Rectal smooth muscle tissue (tissue), 1 donor: ENCODE data around the gene DGKD.

Experiments used
- H3K27ac ChIP-seq: one replicate; pipeline ENCODE4 v1.7.0; 2013; ENCODE audit warnings: low read depth, low read length, inconsistent platforms
- H3K27me3 ChIP-seq: one replicate; pipeline ENCODE4 v1.7.0; 2013; ENCODE audit warnings: low read length; ENCODE audit not compliant: control insufficient read depth, insufficient read depth
- H3K36me3 ChIP-seq: one replicate; pipeline ENCODE4 v1.7.0; 2013; ENCODE audit warnings: low read length; ENCODE audit not compliant: control insufficient read depth, insufficient read depth
- H3K4me1 ChIP-seq: one replicate; pipeline ENCODE4 v1.7.0; 2013; ENCODE audit warnings: low read length; ENCODE audit not compliant: control insufficient read depth, insufficient read depth
- H3K4me3 ChIP-seq: one replicate; pipeline ENCODE4 v1.7.0; 2013; ENCODE audit warnings: low read length
- H3K9ac ChIP-seq: one replicate; pipeline ENCODE4 v1.7.0; 2013; ENCODE audit warnings: low read length

The DGKD gene

DNA sequence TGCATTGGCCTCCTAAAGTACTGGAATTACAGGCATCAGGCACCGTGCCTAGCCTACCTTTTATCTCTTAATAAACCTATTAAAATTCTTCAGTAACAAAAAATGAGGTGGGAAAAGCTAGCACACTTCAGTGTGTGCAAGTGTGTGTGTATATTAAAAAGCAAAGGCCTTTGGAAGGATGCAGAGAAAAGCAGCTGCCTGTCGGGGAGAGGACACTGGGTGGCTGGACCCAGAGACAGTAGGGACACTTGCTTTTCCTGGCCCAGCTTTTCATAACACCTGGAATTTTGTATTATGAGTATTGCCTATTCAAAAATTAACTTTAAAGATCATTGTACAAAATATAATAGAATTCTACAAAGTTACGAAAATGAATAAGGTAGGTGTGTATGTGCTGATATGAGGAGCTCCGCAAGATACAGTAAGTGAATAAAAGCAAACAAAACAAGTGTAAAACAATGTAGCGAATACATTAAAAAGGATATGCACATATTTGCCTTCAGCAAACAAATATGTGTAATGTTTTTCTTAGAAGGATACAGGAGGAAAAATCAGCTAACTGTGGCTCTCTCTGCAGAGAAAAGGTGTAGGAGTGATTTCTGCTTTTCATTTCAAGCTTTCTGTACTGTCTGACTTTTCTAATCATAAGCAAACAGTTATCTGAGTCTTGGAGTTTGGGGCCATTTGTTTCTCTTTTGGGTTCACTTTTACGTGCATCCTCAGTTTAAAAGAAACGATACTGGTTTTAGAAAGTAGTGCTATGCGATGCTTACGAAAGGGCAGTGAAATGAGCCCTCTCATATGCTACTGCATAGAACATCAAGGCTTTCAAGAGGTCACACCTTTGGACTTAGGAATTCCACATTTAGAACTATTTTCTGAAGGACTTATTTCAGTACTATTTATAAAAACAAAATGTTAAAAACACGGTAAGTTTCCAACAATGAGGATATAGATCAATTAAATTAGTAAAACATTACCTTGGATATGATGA, 141.5 kb downstream of the DGKD start:
- Histone ChIP-seq H3K27me3 (no peaks in the 10 kb centered on the region), H3K27ac (no peak overlapping the region), H3K4me1 (no peaks in the 10 kb centered on the region), H3K4me3 (no peak overlapping the region), H3K36me3 (peaks cover 10% of the 10 kb centered on the region), H3K9ac (no peak overlapping the region)

DNA sequence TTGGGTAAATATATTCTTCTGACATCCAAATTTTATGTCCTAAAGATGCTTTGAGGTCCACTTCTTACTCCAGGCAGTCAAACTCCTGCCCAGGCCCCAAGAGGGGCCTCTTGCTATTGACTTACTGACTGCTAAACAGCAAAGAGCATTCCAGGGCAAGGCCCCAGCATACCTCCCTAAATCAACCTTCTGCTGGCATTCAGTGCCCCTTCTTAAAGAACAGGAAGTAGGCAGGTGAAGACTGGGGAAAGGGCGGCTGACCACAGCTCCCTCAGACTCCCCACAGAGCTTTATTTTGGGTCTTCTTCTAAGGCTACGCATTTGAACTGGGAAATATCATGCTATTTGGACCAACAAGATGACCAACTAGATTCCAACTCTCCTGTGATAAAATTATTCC, 143.4 kb downstream of the DGKD start:
- H3K27ac ChIP-seq, result no peak overlapping the region
- H3K9ac ChIP-seq, result no peak overlapping the region
- H3K4me3 ChIP-seq, result no peak overlapping the region
- no peaks in the 10 kb centered on the region for H3K27me3 ChIP-seq
- no peaks in the 10 kb centered on the region for H3K4me1 ChIP-seq
- peaks cover 10% of the 10 kb centered on the region for H3K36me3 ChIP-seq

DNA sequence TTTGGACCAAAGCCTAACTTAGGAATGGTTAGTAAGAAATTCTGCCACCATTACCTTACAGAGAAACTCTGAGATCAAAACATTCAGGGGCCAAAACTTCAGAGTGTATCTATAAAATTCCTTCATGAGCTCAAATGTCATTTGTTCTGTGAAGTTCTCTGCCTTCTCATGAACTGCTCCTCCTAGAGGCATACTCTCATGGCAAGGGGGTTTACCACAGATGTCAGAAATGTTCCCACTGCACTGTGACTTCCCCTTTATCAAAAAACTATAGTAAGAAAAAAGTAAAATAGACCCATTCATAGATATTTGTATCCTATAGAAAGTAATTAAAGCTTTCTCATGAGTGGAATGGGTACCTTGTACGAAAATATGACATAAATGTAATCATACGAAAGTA, 143.8 kb downstream of the DGKD start:
- no peak overlapping the region for H3K9ac ChIP-seq

DNA sequence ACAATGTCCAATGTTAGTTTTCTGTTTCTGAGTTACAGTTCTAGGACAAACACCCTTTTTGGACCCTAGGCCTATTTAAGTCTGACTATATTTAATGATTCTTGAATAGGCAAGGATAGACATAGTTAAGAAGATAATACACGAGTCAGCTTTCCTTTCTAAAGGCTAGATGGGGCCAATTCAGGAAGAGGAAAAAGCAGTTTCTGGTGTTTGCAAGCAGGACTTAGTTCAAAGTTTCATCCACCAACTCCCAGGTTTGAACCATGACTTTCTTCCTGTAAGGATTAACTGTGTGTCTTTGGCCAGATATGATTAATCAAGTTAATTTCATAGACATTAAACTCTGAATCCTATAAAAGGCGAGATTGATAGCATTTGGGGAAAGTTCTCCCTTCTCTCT, 145.6 kb downstream of the DGKD start:
- Histone ChIP-seq H3K36me3 (peaks cover 6% of the 10 kb centered on the region), H3K27ac (no peak overlapping the region)

More for the DNA sequence above, 143.8 kb downstream of the DGKD start:
- no peaks in the 10 kb centered on the region for H3K4me1 ChIP-seq
- peaks cover 6% of the 10 kb centered on the region for H3K36me3 ChIP-seq
- H3K27me3 ChIP-seq, result no peaks in the 10 kb centered on the region
- H3K27ac ChIP-seq, result no peak overlapping the region
- H3K4me3 ChIP-seq, result no peak overlapping the region

DNA sequence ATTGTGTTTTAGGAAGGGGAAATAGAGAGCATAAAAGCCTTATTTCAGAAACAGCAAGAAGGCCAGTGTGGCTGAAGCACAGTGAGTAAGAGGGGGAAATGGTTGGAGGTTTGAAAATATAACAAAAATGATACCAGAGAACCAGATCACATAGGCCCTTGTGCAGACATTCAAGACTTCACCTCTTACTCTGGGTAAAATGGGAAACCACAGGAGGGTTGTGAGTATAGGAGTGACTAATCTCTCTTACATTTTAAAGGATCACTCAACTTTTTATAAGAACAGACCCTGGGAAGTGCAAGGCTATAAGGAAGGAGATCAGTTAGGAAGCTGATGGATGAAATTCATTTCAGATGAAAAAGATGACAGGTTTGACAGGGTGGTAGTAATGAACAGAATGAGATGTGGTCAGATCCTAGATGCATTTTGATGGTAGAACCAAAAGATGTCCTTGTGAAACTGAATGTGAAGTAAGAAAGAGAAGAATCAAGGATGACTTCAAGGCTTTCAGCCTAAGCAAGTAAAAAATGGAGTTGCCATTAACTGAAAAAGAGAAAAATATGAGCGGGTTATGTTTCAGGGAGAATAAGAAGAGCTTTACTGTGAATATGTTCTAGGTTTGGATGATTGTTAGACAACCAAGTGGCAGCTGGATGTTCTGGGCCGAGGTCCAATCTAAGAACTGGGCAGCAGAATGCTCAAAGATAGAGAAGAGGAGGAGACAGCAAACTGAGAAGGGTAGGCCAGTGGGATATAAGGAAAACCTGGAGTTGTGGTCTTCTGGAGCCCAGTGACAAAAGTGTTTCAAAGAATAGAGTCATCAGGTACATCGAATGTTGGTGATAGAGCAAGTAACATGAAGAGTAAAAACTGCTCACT, 147.1 kb downstream of the DGKD start:
- Histone ChIP-seq H3K36me3 (peaks cover 6% of the 10 kb centered on the region), H3K4me3 (no peak overlapping the region), H3K9ac (no peak overlapping the region), H3K4me1 (no peaks in the 10 kb centered on the region), H3K27me3 (no peaks in the 10 kb centered on the region), H3K27ac (no peak overlapping the region)

More for the DNA sequence above, 145.6 kb downstream of the DGKD start:
- no peaks in the 10 kb centered on the region for H3K4me1 ChIP-seq
- H3K9ac ChIP-seq, result no peak overlapping the region
- H3K27me3 ChIP-seq, result no peaks in the 10 kb centered on the region
- H3K4me3 ChIP-seq, result no peak overlapping the region

DNA sequence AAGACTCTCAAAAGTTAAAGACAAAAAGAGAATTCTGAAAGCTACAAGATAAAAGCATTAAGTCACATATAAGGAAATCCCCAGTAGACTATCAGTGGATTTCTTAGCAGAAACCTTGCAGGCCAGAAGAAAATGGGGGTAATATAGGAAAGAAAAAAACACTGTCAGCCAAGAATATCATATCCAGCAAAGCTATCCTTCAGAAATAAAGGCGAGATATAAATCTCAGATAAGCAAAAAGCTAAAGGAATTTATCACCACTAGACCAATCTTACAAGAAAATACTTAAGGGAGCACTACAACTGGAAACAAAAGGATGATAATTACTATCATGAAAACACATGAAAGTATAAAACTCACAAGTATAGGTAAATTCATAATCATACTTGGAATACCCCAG, 149.2 kb downstream of the DGKD start:
- no peak overlapping the region for H3K27ac ChIP-seq
- no peak overlapping the region for H3K4me3 ChIP-seq
- no peak overlapping the region for H3K9ac ChIP-seq
- no peaks in the 10 kb centered on the region for H3K4me1 ChIP-seq
- peaks cover 4% of the 10 kb centered on the region for H3K36me3 ChIP-seq
- no peaks in the 10 kb centered on the region for H3K27me3 ChIP-seq

DNA sequence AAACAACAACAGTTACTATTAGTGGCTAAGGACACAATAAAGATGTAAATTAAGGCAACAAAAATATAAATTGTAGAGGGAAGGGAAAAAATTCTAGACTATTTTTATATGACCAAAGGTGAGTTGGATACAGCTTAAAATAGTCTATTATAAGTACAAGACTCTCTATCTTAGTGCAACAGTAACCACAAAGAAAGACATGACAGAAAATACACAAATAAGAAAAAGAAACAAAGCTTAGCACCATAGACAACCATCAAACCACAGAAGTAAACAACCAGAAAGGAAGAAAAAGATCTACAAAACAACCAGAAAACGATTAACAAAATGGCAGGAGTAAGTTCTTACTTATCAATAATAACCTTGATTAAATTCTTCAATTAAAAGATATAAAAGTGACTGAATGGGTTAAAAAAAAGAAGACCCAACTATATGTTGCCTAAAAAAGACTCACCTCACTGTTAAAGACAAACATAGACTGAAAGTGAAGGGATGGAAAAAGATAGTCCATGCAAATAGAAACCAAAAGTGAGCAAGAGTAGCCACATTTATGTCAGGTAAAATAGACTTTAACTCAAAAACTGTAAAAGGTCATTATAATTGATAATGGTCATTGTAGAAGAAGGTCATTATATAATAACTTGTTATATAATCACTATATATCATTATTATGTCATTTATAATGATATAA, 149.8 kb downstream of the DGKD start:
- no peak overlapping the region for H3K27ac ChIP-seq
- H3K4me3 ChIP-seq, result no peak overlapping the region
- no peaks in the 10 kb centered on the region for H3K4me1 ChIP-seq
- peaks cover 4% of the 10 kb centered on the region for H3K36me3 ChIP-seq
- no peak overlapping the region for H3K9ac ChIP-seq
- no peaks in the 10 kb centered on the region for H3K27me3 ChIP-seq

DNA sequence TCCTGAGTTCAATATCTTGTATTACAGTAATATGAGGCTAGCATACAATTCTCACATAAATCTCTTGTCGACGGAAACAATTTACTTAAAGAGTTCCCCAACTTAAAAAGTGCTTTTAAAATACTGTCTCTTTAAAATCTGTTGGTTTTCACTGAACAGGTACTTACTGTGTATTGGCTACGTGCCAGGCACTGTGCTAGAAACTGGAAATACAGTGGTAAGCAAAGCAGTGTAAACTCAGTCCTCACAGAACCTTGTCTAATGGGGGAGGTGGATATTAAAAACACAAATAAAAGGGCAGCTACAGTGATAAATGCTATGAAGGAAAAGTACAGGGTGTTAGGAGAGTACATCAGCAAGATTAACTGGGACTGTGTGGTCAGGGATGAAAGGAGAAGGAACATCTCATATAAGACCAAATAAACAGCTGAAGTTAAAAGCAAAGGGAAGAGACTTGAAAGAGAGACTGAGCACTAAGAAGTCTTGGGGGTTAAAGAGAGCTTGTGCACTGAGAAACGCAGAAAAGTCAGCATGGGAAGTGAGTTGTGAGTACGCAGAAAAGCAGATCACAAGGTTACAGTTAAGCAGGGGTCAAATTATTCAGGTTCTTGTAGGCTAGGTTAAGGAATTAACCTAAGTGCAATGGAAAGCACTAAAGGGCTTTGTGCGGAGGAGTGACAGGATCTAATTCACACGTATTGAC, 159.8 kb downstream of the DGKD start:
- no peak overlapping the region for H3K9ac ChIP-seq
- H3K4me1 ChIP-seq, result no peaks in the 10 kb centered on the region
- H3K36me3 ChIP-seq, result no peaks in the 10 kb centered on the region
- no peaks in the 10 kb centered on the region for H3K27me3 ChIP-seq
- H3K27ac ChIP-seq, result no peak overlapping the region
- H3K4me3 ChIP-seq, result no peak overlapping the region

DNA sequence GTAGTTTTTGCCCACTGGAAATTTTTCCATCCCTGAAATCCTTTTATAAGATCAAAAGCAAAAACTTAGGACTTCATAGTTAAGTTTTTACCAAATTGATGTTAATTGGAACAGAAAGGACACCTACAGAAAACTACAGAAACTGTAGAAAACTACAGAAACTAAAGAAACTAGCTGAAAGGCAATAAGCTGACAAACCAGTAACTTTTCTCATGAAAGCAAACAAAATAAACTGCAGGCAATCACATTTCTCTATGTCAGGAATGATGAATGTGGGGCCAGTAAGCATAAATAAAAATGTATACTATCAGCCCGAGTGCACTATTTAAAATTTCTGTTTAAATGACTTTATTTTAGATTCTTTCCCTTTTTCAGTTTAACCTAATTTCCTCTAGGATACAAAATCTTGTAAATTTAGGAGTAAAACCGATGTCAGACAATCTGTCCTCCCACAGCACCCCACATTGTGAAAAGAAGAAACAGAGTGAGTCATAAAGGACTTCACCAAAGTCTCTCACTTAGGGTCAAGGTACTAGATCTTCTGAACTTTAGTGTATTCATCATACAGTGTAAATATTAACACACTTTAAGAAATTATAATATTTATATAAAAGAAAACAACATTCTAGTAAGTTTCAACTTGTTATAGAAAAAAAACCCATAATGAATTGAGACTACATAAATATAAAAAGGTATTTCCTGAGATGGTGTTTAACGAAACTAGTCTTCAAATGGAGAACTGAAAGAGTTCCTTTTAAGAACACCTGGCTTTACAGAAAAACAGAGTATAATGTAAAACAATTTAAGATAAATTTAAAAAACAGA, 165.7 kb downstream of the DGKD start:
- H3K36me3 ChIP-seq, result peaks cover 3% of the 10 kb centered on the region
- H3K9ac ChIP-seq, result no peak overlapping the region
- H3K4me3 ChIP-seq, result no peak overlapping the region
- no peaks in the 10 kb centered on the region for H3K27me3 ChIP-seq
- no peak overlapping the region for H3K27ac ChIP-seq
- no peaks in the 10 kb centered on the region for H3K4me1 ChIP-seq
